GM11168 (cell line): ENCODE data around the gene CUL5.
"Not testable (repeated sequence)": the region's sequence is repeated elsewhere in the genome, so short reads cannot be mapped to it uniquely, and the experiment has no call there.

Experiments used
- in situ Hi-C: fragments of 300-500 bp; cut with MboI; formaldehyde crosslinking; loops from one replicate; pipeline ENCODE4 v1.12.0; 2022; ENCODE audit warnings: low sequenced_read_pairs; ENCODE audit not compliant: unreplicated experiment

Gene CUL5

DNA sequence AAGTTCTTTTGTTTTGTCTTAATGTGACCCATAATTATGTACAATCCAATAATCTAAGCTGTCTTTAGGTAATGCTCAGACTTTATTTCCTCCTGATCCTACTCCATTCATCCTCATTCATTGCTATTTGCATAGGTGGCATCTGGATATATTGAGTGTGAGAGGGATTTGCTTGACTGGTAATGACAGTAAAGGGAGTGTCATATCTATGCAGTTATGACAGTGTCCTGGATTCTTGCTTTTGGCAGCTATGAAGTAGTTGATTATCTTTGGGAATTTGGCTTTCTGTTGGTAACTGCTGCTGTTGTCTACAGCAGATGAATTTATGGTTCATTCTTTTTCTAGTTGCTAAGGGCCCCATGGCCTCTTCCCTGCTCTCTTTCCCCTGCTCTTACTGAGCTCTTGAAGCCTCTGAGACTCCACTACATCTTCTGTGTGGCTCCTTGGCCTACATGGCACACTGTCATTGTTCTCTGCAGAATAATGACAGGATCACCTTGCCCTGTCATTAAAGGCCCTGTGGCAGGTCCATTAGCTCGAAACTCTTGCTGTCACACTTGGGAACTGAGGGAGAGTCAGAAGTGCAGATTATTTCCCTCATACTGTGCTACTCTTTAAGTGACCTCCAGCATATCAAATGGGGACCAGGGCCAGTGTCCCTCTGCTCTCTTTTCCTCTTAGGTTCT lies 92.5 kb downstream of the CUL5 start:
- in situ Hi-C loops = no loop called here

- in situ Hi-C loops = no loop called here
Measured at GRCh38 chr11:108111126-108111525, 102.4 kb downstream of the CUL5 start.

GRCh38 chr11:108112057-108112456 lies 103.4 kb downstream of the CUL5 start:
- in situ Hi-C loops = no loop called here

- in situ Hi-C loops = no loop called here
Measured at GRCh38 chr11:108115500-108116140, 106.9 kb downstream of the CUL5 start.

DNA sequence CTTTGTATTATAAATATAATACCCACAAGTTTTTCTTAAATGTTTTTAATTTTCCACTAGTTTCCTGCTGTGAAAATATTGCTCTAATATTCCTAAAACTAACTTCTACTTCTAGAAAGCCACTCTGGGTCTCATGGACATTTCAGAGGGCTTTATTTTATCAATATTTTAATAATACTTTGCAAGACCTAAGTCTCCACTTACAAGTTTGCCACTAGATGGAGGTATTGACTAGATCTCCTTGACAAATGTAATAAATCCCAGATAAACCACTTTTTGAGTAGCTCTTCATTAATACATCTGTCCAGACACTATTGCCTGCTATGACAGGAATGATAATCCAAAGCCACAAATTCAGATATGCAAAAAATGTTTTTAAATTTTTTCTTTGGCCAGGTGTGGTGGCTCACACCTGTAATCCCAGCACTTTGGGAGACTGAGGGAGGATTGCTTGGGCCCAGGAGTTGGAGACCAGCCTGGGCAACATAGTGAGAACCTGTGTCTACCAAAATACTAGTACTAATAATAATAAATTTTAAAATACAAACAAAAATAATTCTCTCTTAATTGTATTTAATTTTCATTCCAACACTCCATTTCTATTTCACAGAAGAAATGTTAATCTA lies 109.2 kb downstream of the CUL5 start:
- in situ Hi-C loops = no loop called here

- in situ Hi-C loops = not testable (repeated sequence)
Measured at GRCh38 chr11:108120936-108121273, 112.2 kb downstream of the CUL5 start.

DNA sequence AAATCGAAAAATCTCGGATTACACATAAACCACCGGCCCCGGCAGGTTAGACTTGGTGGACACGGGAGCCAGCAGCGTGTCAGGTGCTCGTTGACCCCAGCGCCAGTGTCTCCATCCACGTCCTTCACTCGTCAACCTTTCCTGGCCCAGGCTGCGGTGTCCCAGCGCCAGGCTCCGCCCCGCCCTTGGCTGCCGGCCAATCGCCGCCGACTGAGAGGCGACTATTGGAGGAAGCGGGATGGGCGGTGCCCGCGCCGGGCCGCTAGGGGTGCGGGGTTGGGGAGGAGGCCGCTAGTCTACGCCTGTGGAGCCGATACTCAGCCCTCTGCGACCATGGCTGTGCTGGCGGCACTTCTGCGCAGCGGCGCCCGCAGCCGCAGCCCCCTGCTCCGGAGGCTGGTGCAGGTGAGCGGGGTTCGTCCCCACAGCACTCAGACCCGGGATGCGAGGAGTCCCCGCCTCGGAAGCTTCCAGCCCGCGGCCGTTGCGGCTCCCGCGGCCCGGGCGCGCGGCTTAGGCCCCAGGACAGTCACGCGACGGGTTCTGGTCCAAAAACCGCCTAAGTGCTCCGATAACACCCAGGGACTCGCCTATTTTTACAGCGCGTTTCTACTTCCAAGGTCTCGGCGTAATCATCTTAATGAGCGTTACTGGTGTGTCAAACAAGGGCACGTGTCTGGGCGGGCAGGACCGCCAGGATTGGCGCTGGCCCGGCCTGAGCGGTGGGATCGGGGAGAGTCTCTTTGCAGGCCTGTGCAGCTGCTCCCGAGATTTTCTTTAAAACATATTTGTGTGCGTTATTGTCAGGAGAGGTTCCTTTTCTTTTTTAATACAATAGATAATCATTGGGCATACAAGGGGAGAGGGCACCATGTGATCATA lies 112.8 kb downstream of the CUL5 start, which contains the start of gene ACAT1:
Gene ACAT1 (plus strand): TSS at position 294 of the 882 bp plus-strand sequence. CDS start 40 bp downstream, at position 334.
- in situ Hi-C loops = no loop called here

DNA sequence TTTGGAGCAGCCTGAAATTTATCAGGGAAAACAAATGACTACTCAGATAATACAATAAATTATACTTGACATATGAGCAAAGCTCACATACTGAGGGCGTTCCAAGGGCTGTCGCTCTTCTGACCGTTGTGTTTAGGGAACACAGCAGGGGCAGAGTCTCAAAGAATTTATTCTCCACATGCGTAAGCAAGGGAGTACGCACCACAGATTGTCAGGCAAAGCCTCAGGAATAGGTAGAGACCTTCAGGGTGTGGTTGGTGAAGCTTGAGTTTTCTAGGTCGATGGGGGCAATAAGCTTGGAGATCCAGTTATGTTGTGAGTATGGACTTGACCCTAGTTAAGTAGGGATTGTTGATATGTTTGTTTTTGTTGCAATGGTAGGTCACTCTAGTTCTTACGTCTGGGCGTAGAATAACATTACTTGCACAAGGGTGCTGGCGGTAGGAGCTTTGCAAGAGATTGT lies 113.5 kb downstream of the CUL5 start:
- in situ Hi-C loops = no loop called here

GRCh38 chr11:108125096-108125495 lies 116.4 kb downstream of the CUL5 start:
- in situ Hi-C loops = no loop called here

- in situ Hi-C loops = no loop called here
Measured at GRCh38 chr11:108128772-108129171, 120.1 kb downstream of the CUL5 start.

DNA sequence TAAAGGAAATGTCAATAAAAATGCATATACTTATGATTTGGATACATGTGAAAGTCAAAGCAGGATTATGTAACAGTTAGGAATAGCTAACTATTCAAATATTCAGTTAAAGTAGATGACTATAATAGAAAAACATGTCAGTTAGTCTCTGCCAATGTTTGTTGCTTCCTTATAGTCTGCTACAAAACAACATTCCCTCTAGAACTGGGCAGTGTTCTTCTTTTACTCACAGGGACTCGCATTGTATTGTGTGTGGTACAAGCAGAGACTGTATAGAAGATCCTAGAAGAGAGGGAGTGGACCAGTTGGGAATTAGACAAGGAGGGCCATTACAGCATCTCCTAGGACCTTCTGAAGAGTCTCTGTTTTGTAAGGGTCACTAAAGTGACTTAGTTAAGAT lies 123.3 kb downstream of the CUL5 start:
- in situ Hi-C loops = no loop called here

GRCh38 chr11:108132993-108133538 lies 124.4 kb downstream of the CUL5 start:
- in situ Hi-C loops = not testable (repeated sequence)

DNA sequence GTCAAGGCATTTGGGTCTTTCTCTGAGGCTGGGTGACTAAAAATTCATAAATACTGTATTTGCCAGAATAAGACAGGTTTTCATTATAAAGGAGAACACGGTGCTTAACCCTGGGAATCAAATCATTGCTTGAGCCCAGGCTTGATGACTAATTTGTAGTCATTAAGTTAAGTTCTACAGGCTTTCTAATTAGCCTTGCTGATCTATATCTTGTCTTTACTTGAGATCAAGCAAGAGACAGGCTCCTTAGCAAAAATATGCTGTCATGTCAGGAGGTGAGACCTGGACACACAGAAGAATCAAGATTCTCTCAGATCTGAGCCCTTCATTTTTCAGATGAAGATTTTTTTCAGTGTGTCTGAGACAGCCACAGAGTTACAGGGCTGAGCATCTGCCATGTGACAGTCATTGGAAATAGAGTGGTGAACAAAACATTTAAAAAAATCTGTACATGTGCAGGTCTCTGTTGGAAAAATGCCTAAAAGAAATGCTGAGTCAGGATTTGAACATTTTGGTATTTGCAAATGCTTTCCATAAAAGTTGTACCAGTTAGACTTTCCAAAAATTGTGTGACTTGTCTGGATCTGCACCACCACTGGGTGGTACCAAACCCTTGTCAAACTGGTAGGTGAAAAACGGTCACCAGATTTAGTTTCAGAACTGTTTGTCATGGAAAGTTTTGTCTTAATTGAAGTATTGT lies 127.3 kb downstream of the CUL5 start:
- in situ Hi-C loops = no loop called here

GRCh38 chr11:108137212-108137611 lies 128.5 kb downstream of the CUL5 start:
- in situ Hi-C loops = no loop called here

DNA sequence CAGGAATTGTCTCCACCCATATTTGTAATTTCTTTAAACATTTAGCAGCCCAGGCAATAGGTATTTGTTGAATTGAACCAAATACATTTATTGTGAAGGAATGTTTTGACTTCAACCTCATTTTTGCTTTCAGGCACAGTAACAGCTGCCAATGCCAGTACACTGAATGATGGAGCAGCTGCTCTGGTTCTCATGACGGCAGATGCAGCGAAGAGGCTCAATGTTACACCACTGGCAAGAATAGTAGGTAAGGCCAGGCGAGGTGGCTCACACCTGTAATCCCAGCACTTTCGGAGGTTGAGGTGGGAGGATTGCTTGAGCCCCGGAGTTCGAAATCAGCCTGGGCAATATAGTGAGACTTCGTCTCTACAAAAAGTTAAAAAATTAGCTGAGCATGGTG lies 133.6 kb downstream of the CUL5 start:
- in situ Hi-C loops = no loop called here

GRCh38 chr11:108144615-108145014 lies 135.9 kb downstream of the CUL5 start:
- in situ Hi-C loops = no loop called here

DNA sequence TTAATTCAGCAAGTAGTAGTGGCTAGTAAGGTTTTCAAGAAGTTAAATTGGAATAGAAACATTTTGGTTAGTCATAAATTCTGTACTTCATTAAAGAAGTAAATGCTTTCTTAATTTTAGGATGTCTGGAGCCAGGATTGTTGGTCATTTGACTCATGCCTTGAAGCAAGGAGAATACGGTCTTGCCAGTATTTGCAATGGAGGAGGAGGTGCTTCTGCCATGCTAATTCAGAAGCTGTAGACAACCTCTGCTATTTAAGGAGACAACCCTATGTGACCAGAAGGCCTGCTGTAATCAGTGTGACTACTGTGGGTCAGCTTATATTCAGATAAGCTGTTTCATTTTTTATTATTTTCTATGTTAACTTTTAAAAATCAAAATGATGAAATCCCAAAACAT lies 138.5 kb downstream of the CUL5 start:
- in situ Hi-C loops = no loop called here

DNA sequence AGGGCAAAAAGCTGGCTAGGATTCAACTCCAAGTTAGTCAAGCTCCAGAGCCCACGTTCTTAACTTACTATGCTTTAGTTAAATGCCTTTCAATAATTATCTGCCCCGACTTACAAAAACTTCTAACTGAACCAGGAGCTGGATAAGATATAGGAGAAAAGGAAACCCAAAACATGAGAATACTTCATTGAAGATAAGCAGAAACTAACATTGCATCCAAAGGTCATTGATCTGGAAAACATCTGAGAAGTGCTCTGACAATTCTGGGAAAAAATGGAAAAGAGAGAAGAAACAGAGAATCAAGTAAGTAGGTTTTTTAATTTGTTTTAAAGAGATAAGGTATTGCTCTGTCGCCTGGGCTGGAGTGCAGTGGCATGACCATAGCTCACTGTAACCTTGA lies 139.9 kb downstream of the CUL5 start:
- in situ Hi-C loops = no loop called here

DNA sequence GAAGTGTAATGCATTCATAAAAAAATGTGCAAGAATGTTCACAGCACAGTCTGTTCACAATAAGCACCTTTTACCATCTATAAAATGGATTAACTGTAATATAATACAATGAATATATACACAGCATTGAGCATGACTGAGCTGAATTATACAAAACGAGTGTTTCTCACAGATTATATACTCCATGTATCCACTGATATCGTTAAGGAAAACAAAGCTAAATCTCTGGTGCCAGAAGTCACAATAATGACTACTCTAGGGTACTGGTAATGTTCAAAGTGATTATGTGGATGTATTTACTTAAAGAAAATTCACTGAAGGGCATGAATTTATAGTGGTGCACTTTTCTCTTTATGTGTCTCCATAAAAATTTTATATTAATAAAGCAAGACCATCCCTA lies 145.9 kb downstream of the CUL5 start:
- in situ Hi-C loops = no loop called here
